Stomach (tissue), 9 donors: ENCODE results near the gene FYN. TPM values are rescaled to one million over a fixed set of nuclear protein-coding genes. Genes with fewer than 3 reads are reported as not detected.

ENCODE experiments used
- DNase-seq, 2 donors: peaks; one replicate each; pipeline versions ENCODE4 v3.0.0 to v3.0.0-alpha.2; 2013 to 2019
- H3K27ac ChIP-seq, 5 donors: fragments of 200-600 bp in 4 of 5; sonication (generic) in 4 of 5; one replicate each; pipeline ENCODE4 v1.5.1; 2013 to 2019; ENCODE audit warnings: mild to moderate bottlenecking in 1 of 5, moderate library complexity in 1 of 5
- H3K27me3 ChIP-seq, 3 donors: fragments of 200-600 bp; sonication (generic); one replicate each; pipeline ENCODE4 v1.5.1; 2017 to 2019; ENCODE audit warnings: mixed run types in 1 of 3
- H3K36me3 ChIP-seq, 4 donors: fragments of 200-600 bp; sonication (generic); 1 replicate in 3 of 4; 2 replicates in 1 of 4; pipeline ENCODE4 v1.5.1; 2016 to 2019
- H3K4me1 ChIP-seq, 4 donors: fragments of 200-600 bp; sonication (generic); one replicate each; pipeline ENCODE4 v1.5.1; 2016 to 2019
- H3K4me3 ChIP-seq, 4 donors: fragments of 200-600 bp; sonication (generic) in 3 of 4; one replicate each; pipeline ENCODE4 v1.5.1; 2016 to 2019; ENCODE audit warnings: mild to moderate bottlenecking in 1 of 4
- H3K9me3 ChIP-seq, 4 donors: fragments of 200-600 bp; sonication (generic); one replicate each; pipeline ENCODE4 v1.5.1; 2016 to 2019
- EP300 ChIP-seq: sonication (generic); formaldehyde crosslinking; IDR thresholded peaks from one replicate; pipeline ENCODE4 v1.6.1; 2017; ENCODE audit warnings: antibody characterized with exemption
- POLR2A ChIP-seq, 4 donors: fragments of 450-650 bp; IDR thresholded peaks; one replicate each; pipeline ENCODE4 v1.6.1; 2016; ENCODE audit warnings: antibody characterized with exemption in 4 of 4, control low read depth in 2 of 4, mild to moderate bottlenecking in 1 of 4, moderate library complexity in 1 of 4
- POLR2AphosphoS5 ChIP-seq, 3 donors: sonication (generic); formaldehyde crosslinking; IDR thresholded peaks; one replicate each; pipeline ENCODE4 v1.6.1; 2016; ENCODE audit warnings: antibody characterized with exemption in 3 of 3
- WGBS, 5 donors: extraction: QIAGEN DNeasy Blood & Tissue Kit in 3 of 5; methylation state at CpG; one replicate each; pipeline versions ENCODE4 v1.1.5 to v1.1.7; 2013 to 2018; 5-methylcytosine and 5-hydroxymethylcytosine counted together
- intact Hi-C: fragments of 100-400 bp; cut with DNase I; formaldehyde crosslinking; loops from one replicate; pipeline ENCODE4 v1.15.1; 2023; ENCODE audit warnings: low total_unique reads
- polyA plus RNA-seq, 3 donors: library from polyadenylated mRNA; stranded (reverse); fragments of 200-250 nt; gene quantifications; one replicate each; pipeline ENCODE4 v1.2.3, GENCODE V29; 2013
- total RNA-seq, 5 donors: library from RNA; depleted of rRNA; stranded (reverse); fragments of >200 nt; gene quantifications; one replicate each; pipeline versions ENCODE4 v1.1.0 to v1.2.3, GENCODE V29; 2014 to 2016
- TF ChIP-seq, protein P1 (sequence below), 7 experiments: fragments of 450-650 bp in 4 of 7; fragments of 200-600 bp in 3 of 7; sonication (generic) in 3 of 7; IDR thresholded peaks; one replicate each; pipeline ENCODE4 v1.5.1; 2016 to 2019; ENCODE audit warnings: antibody characterized with exemption in 7 of 7, control low read depth in 2 of 7, mild to moderate bottlenecking in 1 of 7
- donor health status: healthy with polysubstance abuse.
- donor health status: Bipolar disorder and iron deficiency.
- donor health status: healthy.

The FYN gene
- total and polyA plus RNA-seq, 8 donors = 8.4 to 146 (median 37.1) TPM

DNA sequence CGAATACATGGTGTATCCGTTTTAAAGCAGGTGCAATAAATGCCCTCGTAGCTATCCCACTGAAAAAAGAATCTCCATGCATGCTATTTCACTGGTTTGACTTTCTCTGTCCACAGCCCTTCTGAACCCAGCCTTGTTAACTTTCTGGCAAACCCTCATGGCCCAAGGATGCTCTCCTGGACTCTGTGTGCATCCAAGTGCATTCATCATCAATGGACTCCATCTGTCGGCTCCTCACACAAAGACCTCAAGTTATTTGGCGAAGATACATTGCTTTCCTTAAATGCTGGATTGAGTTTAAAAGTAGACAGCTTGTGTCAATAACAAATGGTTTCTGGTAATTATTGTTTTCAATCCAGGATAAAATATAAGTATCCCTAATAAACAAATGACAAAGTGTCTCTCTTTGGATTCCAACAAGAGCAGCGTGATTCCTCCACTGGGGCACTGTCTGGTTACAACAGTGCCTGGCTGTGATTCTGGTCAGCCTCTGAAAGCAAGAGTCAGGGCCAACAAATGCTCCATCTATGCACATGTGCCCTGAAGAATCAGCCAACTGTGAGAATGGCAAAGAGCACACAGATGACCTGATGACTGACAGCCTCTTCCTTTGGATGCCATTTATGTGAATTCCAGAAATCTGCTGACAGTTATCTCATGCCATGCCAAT lies 55.7 kb downstream of the FYN start:
- no peak for TF ChIP-seq EP300
- no peak for TF ChIP-seq POLR2AphosphoS5 (IDR thresholded peaks at IDR 0.05)
- TF ChIP-seq, protein P1, sequence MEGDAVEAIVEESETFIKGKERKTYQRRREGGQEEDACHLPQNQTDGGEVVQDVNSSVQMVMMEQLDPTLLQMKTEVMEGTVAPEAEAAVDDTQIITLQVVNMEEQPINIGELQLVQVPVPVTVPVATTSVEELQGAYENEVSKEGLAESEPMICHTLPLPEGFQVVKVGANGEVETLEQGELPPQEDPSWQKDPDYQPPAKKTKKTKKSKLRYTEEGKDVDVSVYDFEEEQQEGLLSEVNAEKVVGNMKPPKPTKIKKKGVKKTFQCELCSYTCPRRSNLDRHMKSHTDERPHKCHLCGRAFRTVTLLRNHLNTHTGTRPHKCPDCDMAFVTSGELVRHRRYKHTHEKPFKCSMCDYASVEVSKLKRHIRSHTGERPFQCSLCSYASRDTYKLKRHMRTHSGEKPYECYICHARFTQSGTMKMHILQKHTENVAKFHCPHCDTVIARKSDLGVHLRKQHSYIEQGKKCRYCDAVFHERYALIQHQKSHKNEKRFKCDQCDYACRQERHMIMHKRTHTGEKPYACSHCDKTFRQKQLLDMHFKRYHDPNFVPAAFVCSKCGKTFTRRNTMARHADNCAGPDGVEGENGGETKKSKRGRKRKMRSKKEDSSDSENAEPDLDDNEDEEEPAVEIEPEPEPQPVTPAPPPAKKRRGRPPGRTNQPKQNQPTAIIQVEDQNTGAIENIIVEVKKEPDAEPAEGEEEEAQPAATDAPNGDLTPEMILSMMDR (IDR thresholded peaks at IDR 0.05) = no peak
- TF ChIP-seq POLR2A (IDR thresholded peaks at IDR 0.05) = no peak
- Histone ChIP-seq H3K27ac (no peak overlapping the region), H3K9me3 (no peaks in the 10 kb centered on the region), H3K27me3 (no peaks in the 10 kb centered on the region), H3K4me1 (peaks cover 0 to 42% (median 21%) of the 10 kb centered on the region in 4 donors), H3K4me3 (no peak overlapping the region), H3K36me3 (peaks cover 0 to 6% (median 0%) of the 10 kb centered on the region in 4 donors)
- 82 to 95% (median 88%) methylated on average over 6 of the region's 6 CpGs for WGBS, 5 donors
- no peak for DNase-seq
- intact Hi-C loops = no loop called here

DNA sequence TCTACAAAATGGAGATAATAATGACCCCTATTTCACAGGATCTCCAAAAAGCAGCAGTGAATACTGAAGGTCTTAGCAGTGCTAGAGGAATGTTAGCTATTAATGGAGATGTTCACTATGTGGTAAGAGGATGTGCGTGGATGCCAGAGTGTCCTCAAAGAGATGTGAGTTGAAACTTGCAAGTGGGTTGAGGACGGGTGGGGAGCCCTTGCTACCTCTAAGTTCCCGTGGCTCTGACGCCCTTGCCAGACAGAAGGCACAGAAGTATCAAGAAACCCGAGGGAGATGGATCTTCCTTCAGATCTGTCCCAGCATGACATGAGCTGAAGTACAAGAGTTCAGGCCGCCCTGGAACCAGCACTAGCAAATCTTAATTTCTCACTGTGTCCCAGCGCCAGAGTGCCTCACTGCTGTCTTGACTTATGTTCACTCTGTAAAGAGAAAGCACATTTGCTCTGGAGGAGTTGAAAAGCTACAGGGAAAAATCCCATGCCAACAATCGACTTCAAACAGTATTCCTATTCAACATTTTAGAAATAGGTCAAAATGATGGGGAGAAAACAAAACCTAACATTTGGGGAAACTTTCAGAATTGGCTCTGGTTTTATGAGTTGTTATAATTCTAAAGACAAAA lies 59.5 kb downstream of the FYN start:
- H3K36me3 ChIP-seq = peaks cover 0 to 6% (median 0%) of the 10 kb centered on the region in 4 donors
- no peak for DNase-seq
- peaks cover 0 to 60% (median 21%) of the 10 kb centered on the region in 4 donors for H3K4me1 ChIP-seq
- WGBS, 5 donors = 83 to 89% (median 89%) methylated on average over 8 of the region's 8 CpGs
- no peaks in the 10 kb centered on the region for H3K27me3 ChIP-seq
- TF ChIP-seq, protein P1 (IDR thresholded peaks at IDR 0.05) = no peak
- TF ChIP-seq POLR2A (IDR thresholded peaks at IDR 0.05) = no peak
- no peak for TF ChIP-seq EP300
- H3K9me3 ChIP-seq = no peaks in the 10 kb centered on the region
- H3K4me3 ChIP-seq = no peak overlapping the region
- no peak overlapping the region for H3K27ac ChIP-seq
- intact Hi-C loops = no loop called here

DNA sequence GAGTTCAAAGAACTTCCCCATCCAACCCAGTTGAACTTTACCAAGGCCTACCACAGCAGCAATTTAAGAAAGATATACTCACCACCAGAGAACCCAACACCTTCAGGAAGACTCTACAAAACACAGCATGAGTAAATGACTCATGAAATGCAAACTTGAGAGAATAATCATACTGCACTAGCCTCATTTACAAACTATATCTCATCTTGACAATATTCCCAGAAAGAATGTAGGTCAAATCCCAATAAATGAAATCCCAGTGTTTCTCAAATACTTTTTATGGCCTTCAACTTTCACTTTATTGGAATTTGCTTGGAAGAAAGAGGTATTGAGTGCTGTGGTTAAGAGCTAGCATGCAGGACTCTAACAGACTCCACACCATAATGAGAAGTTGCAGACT lies 60.0 kb downstream of the FYN start:
- TF ChIP-seq POLR2A (IDR thresholded peaks at IDR 0.05) = no peak
- TF ChIP-seq, protein P1 (IDR thresholded peaks at IDR 0.05) = no peak
- TF ChIP-seq EP300 = no peak
- no peak for TF ChIP-seq POLR2AphosphoS5 (IDR thresholded peaks at IDR 0.05)
- intact Hi-C loops = no loop called here
- Histone ChIP-seq H3K27ac (no peak overlapping the region), H3K4me1 (peaks cover 0 to 54% (median 16%) of the 10 kb centered on the region in 4 donors), H3K27me3 (no peaks in the 10 kb centered on the region), H3K4me3 (no peak overlapping the region), H3K9me3 (no peaks in the 10 kb centered on the region), H3K36me3 (peaks cover 0 to 6% (median 0%) of the 10 kb centered on the region in 4 donors)
- no peak for DNase-seq

DNA sequence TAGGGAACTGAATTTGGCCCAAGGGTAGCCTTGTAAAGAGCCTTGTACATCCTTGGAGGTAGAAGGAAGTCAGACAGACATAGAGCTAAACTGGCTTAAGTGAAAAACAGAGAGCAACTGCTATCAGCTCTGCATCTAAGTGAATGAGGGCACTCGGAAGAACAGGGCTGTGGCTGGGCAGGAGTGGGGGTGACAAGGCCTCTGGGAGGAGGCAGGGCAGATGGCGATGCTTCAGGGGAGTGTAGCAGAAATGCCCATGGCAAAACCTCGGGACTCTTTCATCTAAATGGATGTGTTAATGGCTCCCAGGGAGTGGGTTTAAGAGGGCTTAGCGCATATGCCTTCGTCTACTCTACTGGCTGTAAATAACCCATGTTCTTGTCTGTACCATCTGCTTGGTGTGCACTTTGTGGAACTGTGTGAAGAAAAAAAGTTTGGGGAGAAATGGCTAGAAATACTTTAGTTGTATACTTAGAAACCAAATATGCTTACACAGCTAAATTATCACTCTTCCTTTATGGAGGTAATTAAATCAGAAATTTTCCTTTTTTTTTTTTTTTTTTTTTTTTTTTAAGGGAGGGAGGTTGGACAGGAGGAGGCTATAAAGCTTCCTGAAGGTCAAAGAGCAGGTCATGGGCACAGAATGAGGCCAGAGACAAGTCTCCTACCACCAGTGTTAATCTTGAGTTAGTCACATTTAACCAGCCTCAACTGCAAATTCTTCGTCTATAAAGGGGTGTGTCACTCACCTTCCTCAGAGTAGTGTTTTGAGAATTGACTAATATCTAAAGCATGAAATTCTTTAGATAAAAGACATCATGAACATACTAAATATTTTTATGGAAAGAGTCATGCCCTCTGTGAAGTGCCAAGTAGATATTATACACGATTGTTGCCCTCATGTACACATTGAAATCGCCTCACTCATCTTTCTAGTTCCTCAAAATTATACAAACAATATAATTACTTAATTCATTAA lies 60.9 kb downstream of the FYN start:
- intact Hi-C loops = no loop called here
- 69 to 83% (median 71%) methylated on average over 8 of the region's 8 CpGs for WGBS, 5 donors
- Histone ChIP-seq H3K9me3 (no peaks in the 10 kb centered on the region), H3K4me3 (no peak overlapping the region), H3K27me3 (no peaks in the 10 kb centered on the region), H3K36me3 (peaks cover 0 to 6% (median 0%) of the 10 kb centered on the region in 4 donors), H3K4me1 (peaks cover 0 to 51% (median 14%) of the 10 kb centered on the region in 4 donors), H3K27ac (no peak overlapping the region)
- TF ChIP-seq, protein P1 (IDR thresholded peaks at IDR 0.05) = no peak
- TF ChIP-seq POLR2A (IDR thresholded peaks at IDR 0.05) (no peak), POLR2AphosphoS5 (IDR thresholded peaks at IDR 0.05) (no peak), EP300 (no peak)
- DNase-seq = no peak
